ENCODE measurements around the gene USP17L22.
"Not testable (repeated sequence)": the region's sequence is repeated elsewhere in the genome, so short reads cannot be mapped to it uniquely, and the experiment has no call there.

Gene USP17L22, protein sequence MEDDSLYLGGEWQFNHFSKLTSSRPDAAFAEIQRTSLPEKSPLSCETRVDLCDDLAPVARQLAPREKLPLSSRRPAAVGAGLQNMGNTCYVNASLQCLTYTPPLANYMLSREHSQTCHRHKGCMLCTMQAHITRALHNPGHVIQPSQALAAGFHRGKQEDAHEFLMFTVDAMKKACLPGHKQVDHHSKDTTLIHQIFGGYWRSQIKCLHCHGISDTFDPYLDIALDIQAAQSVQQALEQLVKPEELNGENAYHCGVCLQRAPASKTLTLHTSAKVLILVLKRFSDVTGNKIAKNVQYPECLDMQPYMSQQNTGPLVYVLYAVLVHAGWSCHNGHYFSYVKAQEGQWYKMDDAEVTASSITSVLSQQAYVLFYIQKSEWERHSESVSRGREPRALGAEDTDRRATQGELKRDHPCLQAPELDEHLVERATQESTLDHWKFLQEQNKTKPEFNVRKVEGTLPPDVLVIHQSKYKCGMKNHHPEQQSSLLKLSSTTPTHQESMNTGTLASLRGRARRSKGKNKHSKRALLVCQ

DNA sequence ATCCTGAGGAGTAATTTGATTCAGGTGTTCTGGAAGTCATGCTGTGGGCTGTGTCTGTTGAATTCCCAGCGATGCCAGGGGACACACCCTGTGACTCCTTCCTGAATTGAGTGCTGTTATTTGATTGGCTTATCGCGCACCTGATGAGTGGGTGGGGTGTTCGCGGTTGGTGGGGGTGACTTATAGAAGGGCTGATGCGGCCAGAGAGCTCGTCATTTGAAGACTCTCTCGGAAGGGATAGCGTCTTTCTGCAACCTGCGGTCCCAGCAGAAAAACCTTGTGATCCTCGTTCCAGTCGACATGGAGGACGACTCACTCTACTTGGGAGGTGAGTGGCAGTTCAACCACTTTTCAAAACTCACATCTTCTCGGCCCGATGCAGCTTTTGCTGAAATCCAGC lies at the start of gene USP17L22:
Gene USP17L22 (plus strand): TSS at position 301 of the 400 bp plus-strand sequence. CDS start 0 bp downstream, at position 301.
- DNase-seq: not testable (repeated sequence)

- DNase-seq: not testable (repeated sequence)
Measured at GRCh38 chr4:9219852-9220251, 47.6 kb upstream of the USP17L22 start, which contains the start of gene USP17L12. Gene USP17L12, plus strand, starts transcription at chr4:9220152. Its CDS starts 0 bp downstream, at chr4:9220152.

- DNase-seq: not testable (repeated sequence)
Measured at GRCh38 chr4:9224596-9224995, 42.8 kb upstream of the USP17L22 start, which contains the start of gene USP17L13. Gene USP17L13, plus strand, starts transcription at chr4:9224896. Its CDS starts 0 bp downstream, at chr4:9224896.

DNA sequence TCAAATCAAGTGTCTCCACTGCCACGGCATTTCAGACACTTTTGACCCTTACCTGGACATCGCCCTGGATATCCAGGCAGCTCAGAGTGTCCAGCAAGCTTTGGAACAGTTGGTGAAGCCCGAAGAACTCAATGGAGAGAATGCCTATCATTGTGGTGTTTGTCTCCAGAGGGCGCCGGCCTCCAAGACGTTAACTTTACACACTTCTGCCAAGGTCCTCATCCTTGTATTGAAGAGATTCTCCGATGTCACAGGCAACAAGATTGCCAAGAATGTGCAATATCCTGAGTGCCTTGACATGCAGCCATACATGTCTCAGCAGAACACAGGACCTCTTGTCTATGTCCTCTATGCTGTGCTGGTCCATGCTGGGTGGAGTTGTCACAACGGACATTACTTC lies 37.2 kb upstream of the USP17L22 start:
- DNase-seq: not testable (repeated sequence)

DNA sequence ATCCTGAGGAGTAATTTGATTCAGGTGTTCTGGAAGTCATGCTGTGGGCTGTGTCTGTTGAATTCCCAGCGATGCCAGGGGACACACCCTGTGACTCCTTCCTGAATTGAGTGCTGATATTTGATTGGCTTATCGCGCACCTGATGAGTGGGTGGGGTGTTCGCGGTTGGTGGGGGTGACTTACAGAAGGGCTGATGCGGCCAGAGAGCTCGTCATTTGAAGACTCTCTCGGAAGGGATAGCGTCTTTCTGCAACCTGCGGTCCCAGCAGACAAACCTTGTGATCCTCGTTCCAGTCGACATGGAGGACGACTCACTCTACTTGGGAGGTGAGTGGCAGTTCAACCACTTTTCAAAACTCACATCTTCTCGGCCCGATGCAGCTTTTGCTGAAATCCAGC lies 33.3 kb upstream of the USP17L22 start, which contains the start of gene USP17L15:
Gene USP17L15 (plus strand): TSS at position 301 of the 400 bp plus-strand sequence. CDS start 0 bp downstream, at position 301.
- DNase-seq: not testable (repeated sequence)

GRCh38 chr4:9238461-9238860 lies 29.0 kb upstream of the USP17L22 start:
- DNase-seq: not testable (repeated sequence)

DNA sequence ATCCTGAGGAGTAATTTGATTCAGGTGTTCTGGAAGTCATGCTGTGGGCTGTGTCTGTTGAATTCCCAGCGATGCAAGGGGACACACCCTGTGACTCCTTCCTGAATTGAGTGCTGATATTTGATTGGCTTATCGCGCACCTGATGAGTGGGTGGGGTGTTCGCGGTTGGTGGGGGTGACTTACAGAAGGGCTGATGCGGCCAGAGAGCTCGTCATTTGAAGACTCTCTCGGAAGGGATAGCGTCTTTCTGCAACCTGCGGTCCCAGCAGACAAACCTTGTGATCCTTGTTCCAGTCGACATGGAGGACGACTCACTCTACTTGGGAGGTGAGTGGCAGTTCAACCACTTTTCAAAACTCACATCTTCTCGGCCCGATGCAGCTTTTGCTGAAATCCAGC lies 23.8 kb upstream of the USP17L22 start, which contains the start of gene USP17L17:
Gene USP17L17 (plus strand): TSS at position 301 of the 400 bp plus-strand sequence. CDS start 0 bp downstream, at position 301.
- DNase-seq: not testable (repeated sequence)

DNA sequence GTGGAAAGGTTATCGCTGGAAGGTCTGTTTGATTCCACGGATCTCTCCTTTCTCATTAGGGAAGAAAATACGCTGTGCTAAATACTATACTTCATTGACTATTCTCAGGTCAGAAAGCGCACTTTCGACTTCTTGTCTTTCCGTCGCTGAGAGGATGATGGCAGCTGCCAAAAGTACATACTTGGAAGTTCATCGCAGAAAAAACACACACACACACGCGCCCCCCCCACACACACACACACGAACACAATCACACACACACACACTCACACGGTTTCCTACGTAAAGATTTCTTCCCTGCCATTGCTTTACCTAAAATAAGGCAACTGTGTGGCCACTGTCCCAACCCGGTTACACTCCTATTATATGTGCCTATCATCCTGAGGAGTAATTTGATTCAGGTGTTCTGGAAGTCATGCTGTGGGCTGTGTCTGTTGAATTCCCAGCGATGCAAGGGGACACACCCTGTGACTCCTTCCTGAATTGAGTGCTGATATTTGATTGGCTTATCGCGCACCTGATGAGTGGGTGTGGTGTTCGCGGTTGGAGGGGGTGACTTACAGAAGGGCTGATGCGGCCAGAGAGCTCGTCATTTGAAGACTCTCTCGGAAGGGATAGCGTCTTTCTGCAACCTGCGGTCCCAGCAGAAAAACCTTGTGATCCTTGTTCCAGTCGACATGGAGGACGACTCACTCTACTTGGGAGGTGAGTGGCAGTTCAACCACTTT lies 19.3 kb upstream of the USP17L22 start, which contains the start of gene USP17L18:
Gene USP17L18 (plus strand): TSS at position 678 of the 728 bp plus-strand sequence. CDS start 0 bp downstream, at position 678.
- DNase-seq: not testable (repeated sequence)

DNA sequence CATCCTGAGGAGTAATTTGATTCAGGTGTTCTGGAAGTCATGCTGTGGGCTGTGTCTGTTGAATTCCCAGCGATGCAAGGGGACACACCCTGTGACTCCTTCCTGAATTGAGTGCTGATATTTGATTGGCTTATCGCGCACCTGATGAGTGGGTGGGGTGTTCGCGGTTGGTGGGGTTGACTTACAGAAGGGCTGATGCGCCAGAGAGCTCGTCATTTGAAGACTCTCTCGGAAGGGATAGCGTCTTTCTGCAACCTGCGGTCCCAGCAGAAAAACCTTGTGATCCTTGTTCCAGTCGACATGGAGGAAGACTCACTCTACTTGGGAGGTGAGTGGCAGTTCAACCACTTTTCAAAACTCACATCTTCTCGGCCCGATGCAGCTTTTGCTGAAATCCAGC lies 14.3 kb upstream of the USP17L22 start, which contains the start of gene USP17L19:
Gene USP17L19 (plus strand): TSS at position 301 of the 400 bp plus-strand sequence. CDS start 0 bp downstream, at position 301.
- not testable (repeated sequence) for DNase-seq

DNA sequence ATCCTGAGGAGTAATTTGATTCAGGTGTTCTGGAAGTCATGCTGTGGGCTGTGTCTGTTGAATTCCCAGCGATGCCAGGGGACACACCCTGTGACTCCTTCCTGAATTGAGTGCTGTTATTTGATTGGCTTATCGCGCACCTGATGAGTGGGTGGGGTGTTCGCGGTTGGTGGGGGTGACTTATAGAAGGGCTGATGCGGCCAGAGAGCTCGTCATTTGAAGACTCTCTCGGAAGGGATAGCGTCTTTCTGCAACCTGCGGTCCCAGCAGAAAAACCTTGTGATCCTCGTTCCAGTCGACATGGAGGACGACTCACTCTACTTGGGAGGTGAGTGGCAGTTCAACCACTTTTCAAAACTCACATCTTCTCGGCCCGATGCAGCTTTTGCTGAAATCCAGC lies 9.6 kb upstream of the USP17L22 start, which contains the start of gene USP17L20:
Gene USP17L20 (plus strand): TSS at position 301 of the 400 bp plus-strand sequence. CDS start 0 bp downstream, at position 301.
- not testable (repeated sequence) for DNase-seq

GRCh38 chr4:9262572-9262971 lies 4.8 kb upstream of the USP17L22 start, which contains the start of gene USP17L21:
Gene USP17L21, plus strand, starts transcription at chr4:9262872. Its CDS starts 0 bp downstream, at chr4:9262872.
- DNase-seq: not testable (repeated sequence)

- not testable (repeated sequence) for DNase-seq
Measured at GRCh38 chr4:9271719-9272118, 4.3 kb downstream of the USP17L22 start.

Data from SHP77 (cell line).